PC-3 (cell line): ENCODE data around the gene FAM168A. TPM values are rescaled to one million over a fixed set of nuclear protein-coding genes. Genes with fewer than 3 reads are reported as not detected.

Experiments used
- ATAC-seq: fragments of 200-7000 bp; cut with Tn5 transposase; 2 replicates; pipeline ENCODE4 v1.9.1; 2020; ENCODE audit warnings: mild to moderate bottlenecking, moderate library complexity
- BruUV-seq: library from RNA; stranded (reverse); fragments of 400-500 nt; replicated peaks from 2 replicates; lab custom pipeline; 2021; lab: Mats Ljungman, UMichigan
- CTCF ChIA-PET: fragments of 300-600 bp; sonication (Branson Sonifier 250); formaldehyde crosslinking; loops from one replicate; lab custom pipeline; 2022; ENCODE audit warnings: antibody characterized with exemption; lab: Charles Lee
- POLR2A ChIA-PET: fragments of 300-600 bp; sonication (Branson Sonifier 250); formaldehyde crosslinking; loops from one replicate; lab custom pipeline; 2022; ENCODE audit warnings: antibody characterized with exemption; ENCODE audit not compliant: unreplicated experiment; lab: Charles Lee
- DNase-seq: peaks from one replicate; pipeline ENCODE4 v3.0.0-alpha.2; 2015
- H2AFZ ChIP-seq: fragments of 300-600 bp; sonication (generic); 2 replicates; pipeline ENCODE4 v1.6.0; 2016; ENCODE audit warnings: antibody characterized with exemption, low read length
- H3F3A ChIP-seq: fragments of 300-600 bp; sonication (generic); one replicate; pipeline ENCODE4 v1.6.0; 2017; ENCODE audit warnings: antibody characterized with exemption, low read length, control low read depth, mild to moderate bottlenecking; ENCODE audit not compliant: unreplicated experiment
- H3K27ac ChIP-seq: fragments of 300-600 bp; sonication (generic); 2 replicates; pipeline ENCODE4 v1.5.1; 2016; ENCODE audit warnings: mild to moderate bottlenecking, low read length
- H3K27me3 ChIP-seq: fragments of 300-600 bp; sonication (generic); 2 replicates; pipeline ENCODE4 v1.6.1; 2016; ENCODE audit warnings: low read length, mixed read lengths
- H3K36me3 ChIP-seq: fragments of 300-600 bp; sonication (generic); 2 replicates; pipeline ENCODE4 v1.6.1; 2016; ENCODE audit warnings: low read depth, mixed run types, low read length, mixed read lengths
- H3K4me1 ChIP-seq: fragments of 300-600 bp; sonication (generic); 2 replicates; pipeline ENCODE4 v1.5.1; 2016; ENCODE audit warnings: low read length; ENCODE audit not compliant: insufficient read depth
- H3K4me2 ChIP-seq: fragments of 300-600 bp; sonication (generic); 2 replicates; pipeline ENCODE4 v1.6.0; 2016; ENCODE audit warnings: low read length
- H3K4me3 ChIP-seq: fragments of 300-600 bp; sonication (generic); 2 replicates; pipeline ENCODE4 v1.5.1; 2016; ENCODE audit warnings: mild to moderate bottlenecking, low read length, mixed read lengths
- H3K79me2 ChIP-seq: fragments of 300-600 bp; sonication (generic); 2 replicates; pipeline ENCODE4 v1.6.1; 2017; ENCODE audit warnings: low read length, mixed read lengths
- H3K9ac ChIP-seq: fragments of 300-600 bp; sonication (generic); 2 replicates; pipeline ENCODE4 v1.6.0; 2016; ENCODE audit warnings: mild to moderate bottlenecking, low read length
- H3K9me2 ChIP-seq: fragments of 300-600 bp; sonication (generic); replicated peaks from 2 replicates; pipeline ENCODE4 v1.6.1; 2016; ENCODE audit warnings: mixed run types, low read length, mixed read lengths
- H3K9me3 ChIP-seq: fragments of 300-600 bp; sonication (generic); 2 replicates; pipeline ENCODE4 v1.6.1; 2016; ENCODE audit warnings: low read length, mixed read lengths
- H4K20me1 ChIP-seq: fragments of 300-600 bp; sonication (generic); 2 replicates; pipeline ENCODE4 v1.6.1; 2016; ENCODE audit warnings: low read length, mixed read lengths
- CTCF ChIP-seq: fragments of 300-600 bp; sonication (generic); conservative IDR thresholded peaks from 2 replicates; pipeline ENCODE4 v1.5.1; 2017; ENCODE audit warnings: antibody characterized with exemption, low read depth, mild to moderate bottlenecking, low read length
- EZH2 ChIP-seq: fragments of 300-600 bp; sonication (generic); IDR thresholded peaks from one replicate; pipeline ENCODE4 v1.6.1; 2017; ENCODE audit warnings: antibody characterized with exemption, mild to moderate bottlenecking, low read length; ENCODE audit not compliant: unreplicated experiment
- EZH2phosphoT487 ChIP-seq: fragments of 300-600 bp; sonication (generic); IDR thresholded peaks from 2 replicates; pipeline ENCODE4 v1.6.1; 2018; ENCODE audit warnings: mild to moderate bottlenecking, antibody characterized with exemption, low read length, borderline replicate concordance
- intact Hi-C: fragments of 100-400 bp; cut with micrococcal nuclease; formaldehyde crosslinking; loops from 2 replicates; pipeline ENCODE4 v1.9.0; 2023
- total RNA-seq: library from RNA; depleted of rRNA; stranded (reverse); fragments of >200 nt; gene quantifications from 2 replicates; pipeline ENCODE4 v1.2.3, GENCODE V29; 2014

FAM168A gene
- total RNA-seq, 1 experiment from 2014 or later: 24.5 TPM

- POLR2A ChIA-PET: interaction anchor here (0.7 kb wide), 1 partner anchor 96 kb away, joined by 13 read pairs; no protein-coding TSS in a partner anchor
- no peaks in the 10 kb centered on the region for H3K9me2 ChIP-seq
- H3K36me3 ChIP-seq: peaks cover 11% of the 10 kb centered on the region
- H3K79me2 ChIP-seq: no peaks in the 10 kb centered on the region
- H3F3A ChIP-seq: no peaks in the 10 kb centered on the region
- intact Hi-C loops: no loop called here
- H4K20me1 ChIP-seq: no peaks in the 10 kb centered on the region
- BruUV-seq: no TSS peak
- no peak for ATAC-seq
- no peaks in the 10 kb centered on the region for H3K4me1 ChIP-seq
- CTCF ChIA-PET: interaction anchor here (1.1 kb wide), 1 partner anchor 220 kb away, joined by 5 read pairs; no protein-coding TSS in a partner anchor
- H3K4me3 ChIP-seq: no peak overlapping the region
- no peaks in the 10 kb centered on the region for H3K27me3 ChIP-seq
- no peak overlapping the region for H3K4me2 ChIP-seq
- no peak overlapping the region for H2AFZ ChIP-seq
- H3K9me3 ChIP-seq: no peaks in the 10 kb centered on the region
- H3K9ac ChIP-seq: no peak overlapping the region
- DNase-seq: no peak
- TF ChIP-seq EZH2 (no peak), EZH2phosphoT487 (no peak), CTCF (no peak)
- H3K27ac ChIP-seq: no peak overlapping the region
Observed at GRCh38 chr11:73406131-73406530, 191.8 kb downstream of the FAM168A start.

GRCh38 chr11:73405146-73405510, 192.8 kb downstream of the FAM168A start:
- H2AFZ ChIP-seq: no peak overlapping the region
- no TSS peak for BruUV-seq

More at GRCh38 chr11:73405146-73405510, 192.8 kb downstream of the FAM168A start:
- H3K4me2 ChIP-seq: no peak overlapping the region
- peaks cover 9% of the 10 kb centered on the region; the same call in 1 of the 2 replicates for H3K36me3 ChIP-seq
- H3K9ac ChIP-seq: no peak overlapping the region
- TF ChIP-seq CTCF: no peak
- no peak for TF ChIP-seq EZH2phosphoT487
- no peak for TF ChIP-seq EZH2
- intact Hi-C loops: no loop called here
- CTCF ChIA-PET: no interaction called here
- H3K4me3 ChIP-seq: no peak overlapping the region
- POLR2A ChIA-PET: no interaction called here
- no peaks in the 10 kb centered on the region for H4K20me1 ChIP-seq
- no peaks in the 10 kb centered on the region for H3K9me3 ChIP-seq
- H3K4me1 ChIP-seq: no peaks in the 10 kb centered on the region
- no peak for DNase-seq
- no peaks in the 10 kb centered on the region for H3K27me3 ChIP-seq
- H3K27ac ChIP-seq: no peak overlapping the region
- H3K9me2 ChIP-seq: no peaks in the 10 kb centered on the region
- H3K79me2 ChIP-seq: no peaks in the 10 kb centered on the region
- H3F3A ChIP-seq: no peaks in the 10 kb centered on the region
- ATAC-seq: no peak
